H9 (cell line): ENCODE measurements around the gene DHX58. TPM values are rescaled to one million over a fixed set of nuclear protein-coding genes. Genes with fewer than 3 reads are reported as not detected.

ENCODE experiments used
- DNase-seq: peaks from one replicate; pipeline ENCODE4 v3.0.0-alpha.2; 2017
- H2AFZ ChIP-seq: one replicate; pipeline ENCODE4 v1.6.1; 2013; ENCODE audit warnings: mild to moderate bottlenecking, low read length, control low read depth, moderate library complexity
- H2AK5ac ChIP-seq: 2 replicates; pipeline ENCODE4 v1.6.1; 2013; ENCODE audit warnings: low read length, control low read depth, mixed read lengths; ENCODE audit not compliant: insufficient read length
- H2BK120ac ChIP-seq: one replicate; pipeline ENCODE4 v1.6.1; 2013; ENCODE audit warnings: low read depth, mild to moderate bottlenecking, low read length, control low read depth, inconsistent platforms; ENCODE audit not compliant: poor library complexity, severe bottlenecking
- H2BK12ac ChIP-seq: 2 replicates; pipeline ENCODE4 v1.6.1; 2013; ENCODE audit warnings: low read length, control low read depth, mixed read lengths, low read depth; ENCODE audit not compliant: insufficient read length
- H2BK15ac ChIP-seq: 2 replicates; pipeline ENCODE4 v1.6.1; 2013; ENCODE audit warnings: low read depth, low read length, control low read depth
- H2BK20ac ChIP-seq: one replicate; pipeline ENCODE4 v1.6.1; 2013; ENCODE audit warnings: low read depth, mild to moderate bottlenecking, low read length, control low read depth, inconsistent platforms; ENCODE audit not compliant: poor library complexity, severe bottlenecking
- H2BK5ac ChIP-seq: 2 replicates; pipeline ENCODE4 v1.6.1; 2013; ENCODE audit warnings: low read length, control low read depth, mixed read lengths; ENCODE audit not compliant: insufficient read length
- H3K14ac ChIP-seq: 2 replicates; pipeline ENCODE4 v1.6.1; 2013; ENCODE audit warnings: low read length, control low read depth; ENCODE audit not compliant: insufficient read depth
- H3K18ac ChIP-seq: 2 replicates; pipeline ENCODE4 v1.6.1; 2013; ENCODE audit warnings: low read depth, mild to moderate bottlenecking, mixed read lengths, low read length, control low read depth; ENCODE audit not compliant: insufficient read length
- H3K23ac ChIP-seq: 2 replicates; pipeline ENCODE4 v1.6.1; 2013; ENCODE audit warnings: low read length, control low read depth, mixed read lengths, low read depth; ENCODE audit not compliant: insufficient read length
- H3K23me2 ChIP-seq: 2 replicates; pipeline ENCODE4 v1.6.1; 2013; ENCODE audit warnings: low read depth, mild to moderate bottlenecking, mixed read lengths, low read length, control low read depth; ENCODE audit not compliant: insufficient read length, poor library complexity, severe bottlenecking
- H3K27ac ChIP-seq: 2 replicates; pipeline ENCODE4 v1.5.1; 2013; ENCODE audit warnings: low read length, control low read depth, mixed read lengths, low read depth; ENCODE audit not compliant: insufficient read length
- H3K27me3 ChIP-seq: 2 replicates; pipeline ENCODE4 v1.6.1; 2013; ENCODE audit warnings: low read length, control low read depth, inconsistent platforms; ENCODE audit not compliant: insufficient read depth
- H3K4ac ChIP-seq: 2 replicates; pipeline ENCODE4 v1.6.1; 2013; ENCODE audit warnings: low read depth, mild to moderate bottlenecking, control low read depth, inconsistent platforms, low read length, moderate library complexity
- H3K4me1 ChIP-seq: 2 replicates; pipeline ENCODE4 v1.6.1; 2013; ENCODE audit warnings: low read length, control low read depth, inconsistent platforms; ENCODE audit not compliant: insufficient read depth
- H3K4me2 ChIP-seq: 2 replicates; pipeline ENCODE4 v1.6.1; 2013; ENCODE audit warnings: low read length, control low read depth, mixed read lengths; ENCODE audit not compliant: insufficient read length, insufficient read depth
- H3K56ac ChIP-seq: 2 replicates; pipeline ENCODE4 v1.6.1; 2013; ENCODE audit warnings: low read depth, mild to moderate bottlenecking, mixed read lengths, low read length, control low read depth; ENCODE audit not compliant: insufficient read length
- H3K79me1 ChIP-seq: 2 replicates; pipeline ENCODE4 v1.6.1; 2013; ENCODE audit warnings: low read depth, mild to moderate bottlenecking, moderate library complexity, low read length, control low read depth, inconsistent platforms; ENCODE audit not compliant: insufficient read depth, poor library complexity, severe bottlenecking
- H3K79me2 ChIP-seq: 2 replicates; pipeline ENCODE4 v1.6.1; 2013; ENCODE audit warnings: low read length, control low read depth, inconsistent platforms; ENCODE audit not compliant: insufficient read depth
- H3K9ac ChIP-seq: 2 replicates; pipeline ENCODE4 v1.6.1; 2013; ENCODE audit warnings: low read length, control low read depth, mixed read lengths; ENCODE audit not compliant: insufficient read length; ENCODE audit errors: extremely low read depth
- H3K9me3 ChIP-seq: one replicate; pipeline ENCODE4 v1.6.1; 2013; ENCODE audit warnings: low read depth, low read length, inconsistent platforms; ENCODE audit not compliant: control insufficient read depth
- H3T11ph ChIP-seq: one replicate; pipeline ENCODE4 v1.6.1; 2013; ENCODE audit warnings: mild to moderate bottlenecking, low read length, control low read depth, inconsistent platforms
- H4K20me1 ChIP-seq: one replicate; pipeline ENCODE4 v1.6.1; 2013; ENCODE audit not compliant: control insufficient read depth, insufficient read length, insufficient read depth
- H4K5ac ChIP-seq: 2 replicates; pipeline ENCODE4 v1.6.1; 2013; ENCODE audit warnings: low read depth, mild to moderate bottlenecking, mixed read lengths, low read length, control low read depth; ENCODE audit not compliant: insufficient read length
- H4K8ac ChIP-seq: replicated peaks from 2 replicates; pipeline ENCODE4 v1.6.1; 2013; ENCODE audit warnings: low read length, control low read depth, mixed read lengths, low read depth; ENCODE audit not compliant: insufficient read length
- H4K91ac ChIP-seq: 2 replicates; pipeline ENCODE4 v1.6.1; 2013; ENCODE audit warnings: low read depth, mild to moderate bottlenecking, moderate library complexity, mixed read lengths, low read length, control low read depth; ENCODE audit not compliant: insufficient read length
- H3K27ac Mint-ChIP-seq, 3 experiments: 2 replicates in 2 of 3; 3 replicates in 1 of 3; pipeline ENCODE4 v1.8.0; 2020 to 2021; ENCODE audit warnings: mixed read lengths in 3 of 3, mild to moderate bottlenecking in 1 of 3, moderate library complexity in 1 of 3
- H3K27me3 Mint-ChIP-seq: 2 replicates; pipeline ENCODE4 v1.8.0; 2021; ENCODE audit warnings: low read depth, mild to moderate bottlenecking, moderate library complexity, mixed read lengths
- H3K36me3 Mint-ChIP-seq, 3 experiments: 2 replicates in 2 of 3; 3 replicates in 1 of 3; pipeline ENCODE4 v1.8.0; 2020 to 2021; ENCODE audit warnings: low read depth in 3 of 3, mixed read lengths in 3 of 3; ENCODE audit not compliant: insufficient read depth in 1 of 3
- H3K4me1 Mint-ChIP-seq, 2 experiments: 2 replicates each; pipeline ENCODE4 v1.8.0; 2020; ENCODE audit warnings: mixed read lengths in 2 of 2
- H3K4me3 Mint-ChIP-seq, 2 experiments: 2 replicates in 1 of 2; 3 replicates in 1 of 2; pipeline ENCODE4 v1.8.0; 2020 to 2021; ENCODE audit warnings: mild to moderate bottlenecking in 2 of 2, mixed read lengths in 2 of 2, moderate library complexity in 1 of 2
- H3K9me3 Mint-ChIP-seq, 2 experiments: 2 replicates in 1 of 2; 3 replicates in 1 of 2; pipeline ENCODE4 v1.8.0; 2020; ENCODE audit warnings: mild to moderate bottlenecking in 2 of 2, mixed read lengths in 2 of 2, moderate library complexity in 1 of 2
- CTCF ChIP-seq: fragments of 200-600 bp; sonication (generic); conservative IDR thresholded peaks from 3 replicates; pipeline ENCODE4 v1.8.0; 2021; ENCODE audit warnings: antibody characterized with exemption, mild to moderate bottlenecking
- WGBS: extraction: QIAGEN DNeasy Blood & Tissue Kit; methylation state at CpG from one replicate; pipeline ENCODE4 v1.1.7; 2013; ENCODE audit warnings: missing lambda C conversion rate, low lambda C conversion rate, mixed read lengths; ENCODE audit not compliant: insufficient read length; ENCODE audit errors: extremely low coverage; 5-methylcytosine and 5-hydroxymethylcytosine counted together
- total RNA-seq: library from RNA; stranded (reverse); gene quantifications from 2 replicates; pipeline ENCODE4 v1.2.1, GENCODE V29; 2021

The DHX58 gene
- total RNA-seq, 1 experiment from 2014 or later: 3.9 TPM

DNA sequence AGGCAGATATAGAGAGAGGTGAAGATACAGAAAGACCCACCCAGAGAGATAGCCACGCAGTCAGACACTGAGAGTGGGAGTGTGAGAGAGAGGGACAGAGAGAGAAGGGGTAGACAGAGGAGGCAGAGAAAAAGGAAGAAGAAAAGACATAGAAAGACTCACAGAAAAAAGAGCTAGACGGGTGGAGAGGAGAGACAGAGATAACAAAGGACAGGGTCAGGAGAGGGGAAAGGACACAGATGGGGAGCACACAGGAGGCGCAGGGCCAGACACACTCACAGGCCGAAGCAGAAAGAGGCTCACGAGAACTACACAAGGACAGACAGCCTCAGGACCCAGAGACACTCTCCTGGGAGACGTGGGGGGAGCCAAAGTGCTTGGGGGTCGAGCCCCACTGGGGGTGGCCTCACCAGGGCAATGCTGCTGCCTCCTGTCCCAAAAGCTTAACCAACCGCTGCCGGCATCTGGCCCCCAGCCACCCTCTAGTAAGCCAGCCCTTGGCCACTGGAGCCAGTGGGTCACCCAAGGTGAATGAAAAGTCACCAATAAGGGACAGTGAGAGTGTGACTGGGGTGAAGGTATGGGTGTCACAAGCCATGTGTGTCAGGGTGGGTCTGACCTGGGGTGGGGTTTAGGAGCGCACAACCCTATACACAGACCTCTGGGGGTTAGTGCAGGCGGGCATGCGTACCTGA lies 18.0 kb downstream of the DHX58 start:
- Histone ChIP-seq H3K79me2 (no peaks in the 10 kb centered on the region), H3K4me1 (no peaks in the 10 kb centered on the region), H3K14ac (no peak overlapping the region), H3K4me2 (no peak overlapping the region), H4K20me1 (no peaks in the 10 kb centered on the region), H3K27me3 (peaks cover 12% of the 10 kb centered on the region; the same call in 1 of the 2 replicates), H3K56ac (no peak overlapping the region), H3K79me1 (no peaks in the 10 kb centered on the region), H3K18ac (no peak overlapping the region), H2BK120ac (no peak overlapping the region), H2BK12ac (no peak overlapping the region), H4K5ac (no peak overlapping the region), H3T11ph (no peak overlapping the region), H2AK5ac (no peak overlapping the region), H2BK5ac (no peak overlapping the region), H2AFZ (no peak overlapping the region), H4K8ac (no peak overlapping the region), H3K23ac (no peak overlapping the region), H2BK20ac (no peak overlapping the region), H3K9me3 (no peaks in the 10 kb centered on the region), H2BK15ac (no peak overlapping the region), H3K23me2 (peaks cover 9% of the 10 kb centered on the region), H3K4ac (no peak overlapping the region), H3K9ac (no peak overlapping the region), H3K27ac (no peak overlapping the region), H4K91ac (no peak overlapping the region)
- H3K27ac Mint-ChIP-seq: no peak overlapping the region; a peak in 2 of 7 replicates
- no peak for DNase-seq
- no peak for TF ChIP-seq CTCF
- no peak overlapping the region; a peak in 1 of 5 replicates for H3K4me3 Mint-ChIP-seq
- H3K36me3 Mint-ChIP-seq: no peaks in the 10 kb centered on the region
- peaks cover 24 to 44% of the 10 kb centered on the region in 2 experiments for H3K4me1 Mint-ChIP-seq
- peaks cover 43% of the 10 kb centered on the region for H3K27me3 Mint-ChIP-seq
- no CpG with 5 or more reads among the region's 12 CpGs for WGBS
- H3K9me3 Mint-ChIP-seq: no peaks in the 10 kb centered on the region
